IMR-90 (cell line): Measurements from ENCODE around the gene CATSPERE. TPM values are rescaled to one million over a fixed set of nuclear protein-coding genes. Genes with fewer than 3 reads are reported as not detected.

Source experiments
- ATAC-seq: fragments of 200-7000 bp; cut with Tn5 transposase; 2 replicates; pipeline ENCODE4 v1.9.1; 2020; ENCODE audit warnings: low read depth, mild to moderate bottlenecking, moderate library complexity
- BruUV-seq: library from RNA; stranded (reverse); fragments of 400-500 nt; replicated peaks from 2 replicates; lab custom pipeline; 2021; lab: Mats Ljungman, UMichigan
- CTCF ChIA-PET: fragments of 300-600 bp; formaldehyde crosslinking; extraction: SDS; loops from one replicate; lab custom pipeline; 2021; ENCODE audit warnings: antibody characterized with exemption; lab: Yijun Ruan, JAX
- POLR2A ChIA-PET: fragments of 300-600 bp; sonication (Branson Sonifier 250); formaldehyde crosslinking; loops from one replicate; lab custom pipeline; 2022; ENCODE audit warnings: antibody characterized with exemption; ENCODE audit not compliant: unreplicated experiment; lab: Charles Lee
- DNase-seq: peaks from one replicate; pipeline ENCODE4 v3.0.0; 2013
- H2AFZ ChIP-seq: replicated peaks from 2 replicates; pipeline ENCODE3; 2013; ENCODE audit warnings: low read length, mild to moderate bottlenecking; ENCODE audit not compliant: poor library complexity
- H2AK5ac ChIP-seq: 2 replicates; pipeline ENCODE4 v1.6.1; 2013; ENCODE audit warnings: low read depth, low read length, inconsistent platforms
- H2AK9ac ChIP-seq: replicated peaks from 2 replicates; pipeline ENCODE3; 2013; ENCODE audit warnings: mild to moderate bottlenecking, low read depth, low read length, moderate library complexity; ENCODE audit not compliant: poor library complexity
- H2BK120ac ChIP-seq: 2 replicates; pipeline ENCODE4 v1.6.1; 2013; ENCODE audit warnings: low read depth, low read length, inconsistent platforms
- H2BK15ac ChIP-seq: 3 replicates; pipeline ENCODE4 v1.6.1; 2013; ENCODE audit warnings: low read depth, low read length, inconsistent platforms
- H2BK20ac ChIP-seq: 2 replicates; pipeline ENCODE4 v1.6.1; 2013; ENCODE audit warnings: low read depth, mild to moderate bottlenecking, inconsistent platforms, low read length, moderate library complexity
- H2BK5ac ChIP-seq: 2 replicates; pipeline ENCODE4 v1.6.1; 2013; ENCODE audit warnings: mild to moderate bottlenecking, low read depth, low read length, inconsistent platforms; ENCODE audit not compliant: poor library complexity, severe bottlenecking
- H3K14ac ChIP-seq: replicated peaks from 2 replicates; pipeline ENCODE4 v1.6.1; 2013; ENCODE audit warnings: low read depth, low read length, inconsistent platforms
- H3K18ac ChIP-seq: 2 replicates; pipeline ENCODE4 v1.6.1; 2013; ENCODE audit warnings: low read depth, low read length, control low read depth
- H3K23ac ChIP-seq: 2 replicates; pipeline ENCODE4 v1.6.1; 2013; ENCODE audit warnings: low read depth, low read length, inconsistent platforms
- H3K27ac ChIP-seq: 2 replicates; pipeline ENCODE4 v1.5.1; 2013; ENCODE audit warnings: mild to moderate bottlenecking, control low read depth, low read length; ENCODE audit not compliant: insufficient read depth
- H3K27me3 ChIP-seq: 2 replicates; pipeline ENCODE4 v1.6.1; 2013; ENCODE audit warnings: low read length; ENCODE audit not compliant: control insufficient read depth, insufficient read depth
- H3K36me3 ChIP-seq: 2 replicates; pipeline ENCODE4 v1.6.1; 2013; ENCODE audit warnings: low read length, mixed read lengths; ENCODE audit not compliant: control insufficient read depth, insufficient read depth
- H3K4ac ChIP-seq: 2 replicates; pipeline ENCODE4 v1.6.1; 2013; ENCODE audit warnings: low read depth, low read length, inconsistent platforms
- H3K4me1 ChIP-seq: 2 replicates; pipeline ENCODE4 v1.6.1; 2013; ENCODE audit warnings: low read length, mixed read lengths; ENCODE audit not compliant: control insufficient read depth, insufficient read depth
- H3K4me2 ChIP-seq: 2 replicates; pipeline ENCODE4 v1.6.1; 2013; ENCODE audit warnings: low read depth, mild to moderate bottlenecking, control low read depth, low read length, moderate library complexity
- H3K4me3 ChIP-seq: 2 replicates; pipeline ENCODE4 v1.5.1; 2013; ENCODE audit warnings: low read depth, mild to moderate bottlenecking, control low read depth, low read length, moderate library complexity; ENCODE audit not compliant: insufficient read depth
- H3K56ac ChIP-seq: 2 replicates; pipeline ENCODE4 v1.6.1; 2013; ENCODE audit warnings: low read length, inconsistent platforms; ENCODE audit not compliant: insufficient read depth; ENCODE audit errors: extremely low read depth
- H3K79me1 ChIP-seq, 2 experiments: 2 replicates each; pipeline ENCODE4 v1.6.1; 2013; ENCODE audit warnings: low read length in 2 of 2, inconsistent platforms in 1 of 2, low read depth in 1 of 2
- H3K9ac ChIP-seq: 2 replicates; pipeline ENCODE4 v1.6.1; 2013; ENCODE audit warnings: low read depth, low read length, control low read depth
- H3K9me1 ChIP-seq: 2 replicates; pipeline ENCODE4 v1.6.1; 2013; ENCODE audit warnings: low read length, inconsistent platforms; ENCODE audit not compliant: insufficient read depth
- H3K9me3 ChIP-seq: 2 replicates; pipeline ENCODE4 v1.6.1; 2013; ENCODE audit warnings: low read length; ENCODE audit not compliant: control insufficient read depth, insufficient read depth
- H4K20me1 ChIP-seq: 2 replicates; pipeline ENCODE4 v1.6.1; 2013; ENCODE audit warnings: low read length, inconsistent platforms; ENCODE audit not compliant: insufficient read depth
- H4K5ac ChIP-seq: 2 replicates; pipeline ENCODE4 v1.6.1; 2013; ENCODE audit warnings: mild to moderate bottlenecking, low read depth, low read length, control low read depth
- H4K8ac ChIP-seq, 2 experiments: 2 replicates each; pipeline ENCODE4 v1.6.1; 2013; ENCODE audit warnings: low read depth in 2 of 2, low read length in 2 of 2, control low read depth in 1 of 2, inconsistent platforms in 1 of 2
- H4K91ac ChIP-seq: 2 replicates; pipeline ENCODE4 v1.6.1; 2013; ENCODE audit warnings: low read depth, low read length, inconsistent platforms; ENCODE audit not compliant: insufficient read depth
- BHLHE40 ChIP-seq: fragments of 150-350 bp; IDR thresholded peaks from 2 replicates; pipeline ENCODE4 v1.6.1; 2016; ENCODE audit warnings: mild to moderate bottlenecking, low read depth, low read length
- CEBPB ChIP-seq: IDR thresholded peaks from 2 replicates; pipeline ENCODE4 v1.6.1; 2012; ENCODE audit warnings: low read depth, low read length, improper control_type of control experiment
- CHD1 ChIP-seq: IDR thresholded peaks from 2 replicates; pipeline ENCODE4 v1.6.1; 2012; ENCODE audit warnings: low read depth, low read length, improper control_type of control experiment
- FOS ChIP-seq: fragments of 150-350 bp; IDR thresholded peaks from 2 replicates; pipeline ENCODE4 v1.6.1; 2016; ENCODE audit warnings: low read depth, low read length
- MAFK ChIP-seq: IDR thresholded peaks from 2 replicates; pipeline ENCODE4 v1.6.1; 2012; ENCODE audit warnings: low read depth, low read length, improper control_type of control experiment
- MAZ ChIP-seq: IDR thresholded peaks from 2 replicates; pipeline ENCODE4 v1.6.1; 2012; ENCODE audit warnings: low read depth, mild to moderate bottlenecking, low read length, improper control_type of control experiment, moderate library complexity, borderline replicate concordance
- MXI1 ChIP-seq: IDR thresholded peaks from 2 replicates; pipeline ENCODE4 v1.6.1; 2012; ENCODE audit warnings: low read depth, mild to moderate bottlenecking, low read length, moderate library complexity, borderline replicate concordance
- RAD21 ChIP-seq: IDR thresholded peaks from 2 replicates; pipeline ENCODE4 v1.6.1; 2012; ENCODE audit warnings: low read length, improper control_type of control experiment
- RCOR1 ChIP-seq: IDR thresholded peaks from 2 replicates; pipeline ENCODE4 v1.6.1; 2012; ENCODE audit warnings: mild to moderate bottlenecking, low read length, improper control_type of control experiment; ENCODE audit not compliant: insufficient replicate concordance
- RFX5 ChIP-seq: IDR thresholded peaks from 2 replicates; pipeline ENCODE4 v1.8.0; 2012; ENCODE audit warnings: low read depth, mild to moderate bottlenecking, low read length, moderate library complexity
- SMC3 ChIP-seq: fragments of 150-350 bp; IDR thresholded peaks from 2 replicates; pipeline ENCODE4 v1.6.1; 2016; ENCODE audit warnings: low read depth, mild to moderate bottlenecking, antibody characterized with exemption, low read length, moderate library complexity
- WGBS, 2 experiments: methylation state at CpG; one replicate each; pipeline versions ENCODE4 v1.1.5 to v1.1.7; 2013; ENCODE audit warnings: missing lambda C conversion rate in 2 of 2; ENCODE audit not compliant: insufficient read length in 1 of 2; ENCODE audit errors: extremely low coverage in 2 of 2; 5-methylcytosine and 5-hydroxymethylcytosine counted together
- dilution Hi-C: fragments of 300-500 bp; cut with HindIII; formaldehyde crosslinking; loops from one replicate; pipeline ENCODE4 v1.14.3; 2018; ENCODE audit warnings: low sequenced_read_pairs; ENCODE audit not compliant: unreplicated experiment
- in situ Hi-C: fragments of 300-500 bp; cut with MboI; formaldehyde crosslinking; loops from 3 replicates; pipeline ENCODE4 v1.14.3; 2019; ENCODE audit warnings: low sequenced_read_pairs, inconsistent platforms, mixed read lengths
- intact Hi-C: fragments of 100-400 bp; cut with micrococcal nuclease; formaldehyde crosslinking; loops from 2 replicates; pipeline ENCODE4 v1.10.0; 2022
- polyA plus RNA-seq, 3 experiments: library from polyadenylated mRNA; depleted of rRNA; stranded (reverse); fragments of >200 nt; gene quantifications; 2 replicates each; pipeline ENCODE4 v1.2.3, GENCODE V29; 2012; ENCODE audit warnings: low replicate concordance in 1 of 3
- total RNA-seq: library from RNA; depleted of rRNA; stranded (reverse); fragments of >200 nt; gene quantifications from 2 replicates; pipeline ENCODE4 v1.2.3, GENCODE V29; 2012
- TF ChIP-seq, protein P1 (sequence below): fragments of 150-350 bp; IDR thresholded peaks from 2 replicates; pipeline ENCODE4 v1.6.1; 2017; ENCODE audit warnings: mild to moderate bottlenecking, antibody characterized with exemption, low read length, low read depth
- TF ChIP-seq, protein P2 (sequence below): fragments of 150-350 bp; IDR thresholded peaks from 2 replicates; pipeline ENCODE4 v1.6.1; 2016; ENCODE audit warnings: low read depth, mild to moderate bottlenecking, low read length, moderate library complexity, borderline replicate concordance

CATSPERE gene
- total and polyA plus RNA-seq, 2 of the 4 experiments (the other 2 are of a cell fraction), result 0.07 to 0.18 TPM

DNA sequence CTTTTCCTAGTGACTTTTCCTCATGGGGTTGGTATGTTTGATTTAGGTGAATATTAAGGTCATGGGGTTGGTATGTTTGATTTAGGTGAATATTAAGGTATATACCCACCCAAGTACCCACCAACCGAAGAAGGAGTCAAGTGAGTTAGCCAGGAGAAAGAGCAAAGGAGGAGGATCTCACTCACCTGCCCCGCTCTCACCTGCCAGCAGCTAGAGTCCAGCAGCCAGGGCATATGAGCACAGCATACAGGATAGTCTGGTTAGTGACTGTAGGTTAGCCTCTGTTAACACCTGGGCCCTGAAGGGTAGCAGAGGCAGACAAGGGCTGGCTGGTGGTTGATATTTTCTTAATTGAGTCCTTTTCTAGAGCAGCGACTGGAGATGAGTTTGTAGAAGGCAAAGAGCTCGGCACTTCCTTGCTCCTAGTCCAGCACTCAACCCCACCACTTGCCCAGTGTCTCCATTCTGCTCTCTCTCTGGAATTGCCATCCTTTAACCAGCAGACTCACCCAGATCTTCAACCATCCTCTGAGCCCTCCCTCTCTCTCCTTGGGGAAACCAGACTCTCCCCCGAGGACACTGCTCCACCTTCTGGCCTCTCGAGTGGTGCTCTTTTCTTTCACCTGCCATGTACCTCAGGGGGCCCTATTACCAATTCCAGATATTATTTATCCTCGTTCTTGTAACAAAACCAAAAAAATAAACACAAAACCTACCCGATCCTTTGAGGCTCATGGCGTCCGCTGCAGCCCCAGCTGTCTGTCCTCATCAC is 175.6 kb downstream of the CATSPERE start:
- TF ChIP-seq SMC3 (no peak), BHLHE40 (no peak), RAD21 (no peak), CEBPB (no peak), CHD1 (no peak), MXI1 (no peak), RFX5 (no peak), MAFK (no peak), RCOR1 (no peak), MAZ (no peak), FOS (no peak)
- TF ChIP-seq, protein P1, sequence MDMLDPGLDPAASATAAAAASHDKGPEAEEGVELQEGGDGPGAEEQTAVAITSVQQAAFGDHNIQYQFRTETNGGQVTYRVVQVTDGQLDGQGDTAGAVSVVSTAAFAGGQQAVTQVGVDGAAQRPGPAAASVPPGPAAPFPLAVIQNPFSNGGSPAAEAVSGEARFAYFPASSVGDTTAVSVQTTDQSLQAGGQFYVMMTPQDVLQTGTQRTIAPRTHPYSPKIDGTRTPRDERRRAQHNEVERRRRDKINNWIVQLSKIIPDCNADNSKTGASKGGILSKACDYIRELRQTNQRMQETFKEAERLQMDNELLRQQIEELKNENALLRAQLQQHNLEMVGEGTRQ, result no peak
- TF ChIP-seq, protein P2, sequence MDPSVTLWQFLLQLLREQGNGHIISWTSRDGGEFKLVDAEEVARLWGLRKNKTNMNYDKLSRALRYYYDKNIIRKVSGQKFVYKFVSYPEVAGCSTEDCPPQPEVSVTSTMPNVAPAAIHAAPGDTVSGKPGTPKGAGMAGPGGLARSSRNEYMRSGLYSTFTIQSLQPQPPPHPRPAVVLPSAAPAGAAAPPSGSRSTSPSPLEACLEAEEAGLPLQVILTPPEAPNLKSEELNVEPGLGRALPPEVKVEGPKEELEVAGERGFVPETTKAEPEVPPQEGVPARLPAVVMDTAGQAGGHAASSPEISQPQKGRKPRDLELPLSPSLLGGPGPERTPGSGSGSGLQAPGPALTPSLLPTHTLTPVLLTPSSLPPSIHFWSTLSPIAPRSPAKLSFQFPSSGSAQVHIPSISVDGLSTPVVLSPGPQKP, result no peak
- peaks cover 13% of the 10 kb centered on the region for H3K27me3 ChIP-seq
- BruUV-seq, result no TSS peak

More for the DNA sequence above, 175.6 kb downstream of the CATSPERE start:
- Histone ChIP-seq H3K9ac (no peak overlapping the region), H3K18ac (no peak overlapping the region), H4K5ac (no peak overlapping the region), H3K14ac (no peak overlapping the region), H4K20me1 (no peaks in the 10 kb centered on the region), H4K8ac (no peak overlapping the region), H2BK120ac (no peak overlapping the region), H2AK9ac (no peak overlapping the region), H3K4me1 (no peaks in the 10 kb centered on the region), H4K91ac (no peak overlapping the region), H3K4me3 (no peak overlapping the region), H2AK5ac (no peak overlapping the region), H3K4ac (no peak overlapping the region), H3K56ac (no peak overlapping the region), H3K9me1 (no peaks in the 10 kb centered on the region; the same call in 1 of the 2 replicates), H3K23ac (no peak overlapping the region), H2AFZ (no peak overlapping the region), H3K27ac (no peak overlapping the region), H3K4me2 (no peak overlapping the region), H3K36me3 (no peaks in the 10 kb centered on the region), H2BK15ac (no peak overlapping the region), H2BK5ac (no peak overlapping the region), H3K9me3 (no peaks in the 10 kb centered on the region), H3K79me1 (no peaks in the 10 kb centered on the region), H2BK20ac (no peak overlapping the region)
- ChIA-PET CTCF (no interaction called here), POLR2A (no interaction called here)
- DNase-seq (no peak), ATAC-seq (no peak)
- WGBS, 2 experiments, result 69% methylated on average over 6 of the region's 10 CpGs; no CpG with 5 or more reads in 1 of the 2 experiments
- intact Hi-C loops (no loop called here), dilution Hi-C loops (no loop called here), in situ Hi-C loops (no loop called here)
